Measurements from ENCODE around the gene GMFB. TPM values are rescaled to one million over a fixed set of nuclear protein-coding genes. Genes with fewer than 3 reads are reported as not detected.

Gene GMFB
- total RNA-seq, 1 experiment from 2014 or later: 64.2 TPM

- no peaks in the 10 kb centered on the region for H3K27me3 ChIP-seq (ENCODE audit: control insufficient read depth, insufficient read depth, low read length)
- DNase-seq: no peak
- no peaks in the 10 kb centered on the region; the same call in 1 of the 2 replicates for H3K36me3 ChIP-seq (replicated peaks; ENCODE audit: control insufficient read depth, insufficient read depth, low read length)
- H3K4me3 ChIP-seq (ENCODE audit: insufficient read depth, low read depth, low read length): no peak overlapping the region
Observed at GRCh38 chr14:54483073-54483745, 5.6 kb downstream of the GMFB start.

- Histone ChIP-seq H3K27me3 (ENCODE audit: control insufficient read depth, insufficient read depth, low read length) (no peaks in the 10 kb centered on the region), H3K4me3 (ENCODE audit: insufficient read depth, low read depth, low read length) (no peak overlapping the region), H3K36me3 (replicated peaks; ENCODE audit: control insufficient read depth, insufficient read depth, low read length) (no peaks in the 10 kb centered on the region; the same call in 1 of the 2 replicates)
- DNase-seq: no peak
Observed at GRCh38 chr14:54481695-54482094, 7.1 kb downstream of the GMFB start.

- H3K27me3 ChIP-seq (ENCODE audit: control insufficient read depth, insufficient read depth, low read length): no peaks in the 10 kb centered on the region
- H3K36me3 ChIP-seq (replicated peaks; ENCODE audit: control insufficient read depth, insufficient read depth, low read length): no peaks in the 10 kb centered on the region; the same call in 1 of the 2 replicates
- no peak for DNase-seq
- H3K4me3 ChIP-seq (ENCODE audit: insufficient read depth, low read depth, low read length): no peak overlapping the region
Observed at GRCh38 chr14:54480830-54481562, 7.8 kb downstream of the GMFB start.

- H3K36me3 ChIP-seq (replicated peaks; ENCODE audit: control insufficient read depth, insufficient read depth, low read length): no peaks in the 10 kb centered on the region; the same call in 1 of the 2 replicates
- no peaks in the 10 kb centered on the region for H3K27me3 ChIP-seq (ENCODE audit: control insufficient read depth, insufficient read depth, low read length)
- H3K4me3 ChIP-seq (ENCODE audit: insufficient read depth, low read depth, low read length): no peak overlapping the region
- DNase-seq: no peak
Observed at GRCh38 chr14:54478636-54479215, 10.1 kb downstream of the GMFB start.

- H3K27me3 ChIP-seq (ENCODE audit: control insufficient read depth, insufficient read depth, low read length): no peaks in the 10 kb centered on the region
- DNase-seq: no peak
- no peaks in the 10 kb centered on the region; the same call in none of the 2 replicates for H3K36me3 ChIP-seq (replicated peaks; ENCODE audit: control insufficient read depth, insufficient read depth, low read length)
- H3K4me3 ChIP-seq (ENCODE audit: insufficient read depth, low read depth, low read length): no peak overlapping the region
Observed at GRCh38 chr14:54475911-54476310, 12.9 kb downstream of the GMFB start.

- no peaks in the 10 kb centered on the region for H3K27me3 ChIP-seq (ENCODE audit: control insufficient read depth, insufficient read depth, low read length)
- H3K36me3 ChIP-seq (replicated peaks; ENCODE audit: control insufficient read depth, insufficient read depth, low read length): no peaks in the 10 kb centered on the region; the same call in none of the 2 replicates
- no peak for DNase-seq
Observed at GRCh38 chr14:54475187-54475899, 13.4 kb downstream of the GMFB start.

GRCh38 chr14:54474232-54474793 is 14.5 kb downstream of the GMFB start:
- Histone ChIP-seq H3K4me3 (ENCODE audit: insufficient read depth, low read depth, low read length) (no peak overlapping the region), H3K36me3 (replicated peaks; ENCODE audit: control insufficient read depth, insufficient read depth, low read length) (no peaks in the 10 kb centered on the region; the same call in none of the 2 replicates), H3K27me3 (ENCODE audit: control insufficient read depth, insufficient read depth, low read length) (no peaks in the 10 kb centered on the region)
- DNase-seq: no peak

More at GRCh38 chr14:54475187-54475899, 13.4 kb downstream of the GMFB start:
- H3K4me3 ChIP-seq (ENCODE audit: insufficient read depth, low read depth, low read length): no peak overlapping the region

GRCh38 chr14:54472315-54472714 is 16.5 kb downstream of the GMFB start:
- H3K36me3 ChIP-seq (replicated peaks; ENCODE audit: control insufficient read depth, insufficient read depth, low read length): no peaks in the 10 kb centered on the region; the same call in 1 of the 2 replicates
- no peaks in the 10 kb centered on the region for H3K27me3 ChIP-seq (ENCODE audit: control insufficient read depth, insufficient read depth, low read length)
- no peak for DNase-seq
- H3K4me3 ChIP-seq (ENCODE audit: insufficient read depth, low read depth, low read length): no peak overlapping the region

- no peaks in the 10 kb centered on the region for H3K27me3 ChIP-seq (ENCODE audit: control insufficient read depth, insufficient read depth, low read length)
- DNase-seq: no peak
- H3K36me3 ChIP-seq (replicated peaks; ENCODE audit: control insufficient read depth, insufficient read depth, low read length): no peaks in the 10 kb centered on the region; the same call in 1 of the 2 replicates
- H3K4me3 ChIP-seq (ENCODE audit: insufficient read depth, low read depth, low read length): no peak overlapping the region
Observed at GRCh38 chr14:54471641-54472040, 17.1 kb downstream of the GMFB start.

GRCh38 chr14:54470701-54471100 is 18.1 kb downstream of the GMFB start:
- no peak for DNase-seq
- Histone ChIP-seq H3K4me3 (ENCODE audit: insufficient read depth, low read depth, low read length) (no peak overlapping the region), H3K27me3 (ENCODE audit: control insufficient read depth, insufficient read depth, low read length) (no peaks in the 10 kb centered on the region), H3K36me3 (replicated peaks; ENCODE audit: control insufficient read depth, insufficient read depth, low read length) (no peaks in the 10 kb centered on the region; the same call in 1 of the 2 replicates)

GRCh38 chr14:54467280-54467679 is 21.5 kb downstream of the GMFB start:
- no peaks in the 10 kb centered on the region; the same call in 1 of the 2 replicates for H3K36me3 ChIP-seq (replicated peaks; ENCODE audit: control insufficient read depth, insufficient read depth, low read length)
- no peak overlapping the region for H3K4me3 ChIP-seq (ENCODE audit: insufficient read depth, low read depth, low read length)
- H3K27me3 ChIP-seq (ENCODE audit: control insufficient read depth, insufficient read depth, low read length): no peaks in the 10 kb centered on the region
- no peak for DNase-seq

GRCh38 chr14:54465654-54466053 is 23.1 kb downstream of the GMFB start:
- no peak for DNase-seq
- Histone ChIP-seq H3K4me3 (ENCODE audit: insufficient read depth, low read depth, low read length) (no peak overlapping the region), H3K27me3 (ENCODE audit: control insufficient read depth, insufficient read depth, low read length) (no peaks in the 10 kb centered on the region), H3K36me3 (replicated peaks; ENCODE audit: control insufficient read depth, insufficient read depth, low read length) (no peaks in the 10 kb centered on the region)

- Histone ChIP-seq H3K36me3 (replicated peaks; ENCODE audit: control insufficient read depth, insufficient read depth, low read length) (no peaks in the 10 kb centered on the region), H3K4me3 (ENCODE audit: insufficient read depth, low read depth, low read length) (no peak overlapping the region), H3K27me3 (ENCODE audit: control insufficient read depth, insufficient read depth, low read length) (no peaks in the 10 kb centered on the region)
- DNase-seq: no peak
Observed at GRCh38 chr14:54462048-54462447, 26.7 kb downstream of the GMFB start.

GRCh38 chr14:54459106-54459505 is 29.7 kb downstream of the GMFB start:
- H3K36me3 ChIP-seq (replicated peaks; ENCODE audit: control insufficient read depth, insufficient read depth, low read length): no peaks in the 10 kb centered on the region
- DNase-seq: no peak
- H3K27me3 ChIP-seq (ENCODE audit: control insufficient read depth, insufficient read depth, low read length): no peaks in the 10 kb centered on the region
- no peak overlapping the region for H3K4me3 ChIP-seq (ENCODE audit: insufficient read depth, low read depth, low read length)

All from H7 (cell line).